ENCODE data around the gene SLC25A48.

The SLC25A48 gene

DNA sequence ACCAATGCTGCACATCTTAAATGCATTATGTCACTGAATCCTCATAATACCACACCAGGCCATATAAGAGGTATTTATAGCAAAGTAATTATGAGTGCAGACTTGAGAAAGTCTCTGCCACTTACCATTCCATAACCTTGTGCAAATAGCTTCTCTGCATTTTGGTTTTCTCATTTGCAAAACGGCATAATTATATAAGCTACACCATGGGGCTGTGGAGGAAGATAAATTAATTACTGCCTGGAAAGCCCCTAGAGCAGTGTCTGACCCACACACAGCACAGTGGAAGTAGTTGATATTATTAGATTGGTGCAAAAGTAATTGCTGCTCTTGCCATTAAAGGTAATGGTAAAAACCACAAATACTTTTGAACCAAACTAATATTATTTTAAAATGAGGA, 70.7 kb downstream of the SLC25A48 start:
- in situ Hi-C loops (cut with HindIII; ENCODE audit: low sequenced_read_pairs) = no loop called here
- no peak overlapping the region for H3K4me3 ChIP-seq (ENCODE audit: low read depth, low read length)
- no peak for DNase-seq (ENCODE audit: low read depth, low spot score)

DNA sequence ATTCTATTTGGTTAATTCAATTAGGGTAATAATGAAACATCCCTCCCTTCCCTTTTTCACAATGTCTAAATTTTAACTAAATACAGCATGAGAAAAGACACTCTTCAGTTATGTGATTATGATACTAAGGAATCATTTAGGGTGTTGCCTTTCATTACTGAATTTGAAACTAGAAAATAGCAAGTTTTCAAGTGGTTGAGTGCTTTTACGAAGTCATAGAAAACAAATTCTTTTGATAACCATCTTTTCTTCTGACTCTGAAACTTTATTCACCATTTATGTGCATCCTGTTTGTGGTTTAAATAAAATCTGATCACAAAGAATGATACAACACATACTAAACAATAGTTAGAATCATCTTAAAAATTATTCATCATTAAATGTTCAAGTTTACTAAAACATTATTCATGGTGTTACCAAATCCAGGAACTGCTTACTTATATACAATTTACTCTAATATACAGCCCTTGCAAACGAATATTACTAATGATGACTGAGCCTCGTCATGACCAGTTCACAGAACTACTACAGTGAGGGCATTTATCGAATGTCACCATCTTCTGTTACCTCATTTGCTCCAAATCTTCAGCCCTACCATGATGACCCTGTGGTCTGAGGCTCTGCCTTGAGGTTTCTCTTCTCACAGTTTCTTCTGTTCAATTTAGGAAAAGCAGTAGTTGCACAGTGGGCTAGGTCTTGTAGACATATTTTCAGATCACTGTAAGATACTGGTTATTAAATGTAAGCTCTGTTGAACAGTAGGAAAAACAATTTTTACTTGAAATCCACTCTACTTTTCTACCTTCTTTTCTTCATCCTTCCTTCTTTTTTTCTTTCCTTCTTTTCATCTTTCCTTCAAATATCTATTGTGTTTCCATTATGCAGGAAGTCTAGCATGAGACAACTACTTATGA, 79.5 kb downstream of the SLC25A48 start:
- H3K4me3 ChIP-seq (ENCODE audit: low read depth, low read length) = no peak overlapping the region
- TF ChIP-seq, protein P1, sequence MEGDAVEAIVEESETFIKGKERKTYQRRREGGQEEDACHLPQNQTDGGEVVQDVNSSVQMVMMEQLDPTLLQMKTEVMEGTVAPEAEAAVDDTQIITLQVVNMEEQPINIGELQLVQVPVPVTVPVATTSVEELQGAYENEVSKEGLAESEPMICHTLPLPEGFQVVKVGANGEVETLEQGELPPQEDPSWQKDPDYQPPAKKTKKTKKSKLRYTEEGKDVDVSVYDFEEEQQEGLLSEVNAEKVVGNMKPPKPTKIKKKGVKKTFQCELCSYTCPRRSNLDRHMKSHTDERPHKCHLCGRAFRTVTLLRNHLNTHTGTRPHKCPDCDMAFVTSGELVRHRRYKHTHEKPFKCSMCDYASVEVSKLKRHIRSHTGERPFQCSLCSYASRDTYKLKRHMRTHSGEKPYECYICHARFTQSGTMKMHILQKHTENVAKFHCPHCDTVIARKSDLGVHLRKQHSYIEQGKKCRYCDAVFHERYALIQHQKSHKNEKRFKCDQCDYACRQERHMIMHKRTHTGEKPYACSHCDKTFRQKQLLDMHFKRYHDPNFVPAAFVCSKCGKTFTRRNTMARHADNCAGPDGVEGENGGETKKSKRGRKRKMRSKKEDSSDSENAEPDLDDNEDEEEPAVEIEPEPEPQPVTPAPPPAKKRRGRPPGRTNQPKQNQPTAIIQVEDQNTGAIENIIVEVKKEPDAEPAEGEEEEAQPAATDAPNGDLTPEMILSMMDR (IDR thresholded peaks at IDR 0.05; ENCODE audit: low read depth, low read length) = no peak
- no peak for DNase-seq (ENCODE audit: low read depth, low spot score)
- in situ Hi-C loops (cut with HindIII; ENCODE audit: low sequenced_read_pairs) = no loop called here

More for the DNA sequence above, 70.7 kb downstream of the SLC25A48 start:
- TF ChIP-seq, protein P1 (IDR thresholded peaks at IDR 0.05; ENCODE audit: low read depth, low read length) = no peak

DNA sequence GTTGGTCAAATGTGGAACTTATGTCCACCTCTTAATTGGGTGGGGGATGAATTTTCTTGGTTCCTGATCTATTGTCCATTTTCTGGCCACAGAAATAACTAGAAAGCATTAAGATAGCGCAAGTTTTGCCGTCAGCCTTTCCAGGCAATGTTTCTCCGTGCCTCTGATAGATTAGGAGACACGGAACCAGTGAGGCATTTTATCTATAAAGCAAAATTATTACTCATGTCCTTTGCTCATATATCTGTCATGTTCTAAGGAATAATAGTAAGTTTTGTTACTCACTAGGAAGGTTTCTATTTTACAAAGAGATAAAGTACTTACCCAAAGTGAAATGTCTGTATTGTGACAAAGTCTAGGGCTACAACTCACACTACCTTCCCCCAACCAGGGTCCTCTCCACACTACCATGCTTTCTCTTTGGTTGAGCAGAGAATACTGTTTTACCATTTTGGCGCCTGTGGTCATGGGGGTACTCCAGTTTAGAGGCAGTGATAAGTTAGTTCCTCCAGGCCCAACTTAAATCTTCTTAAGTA, 81.1 kb downstream of the SLC25A48 start:
- no peak for DNase-seq (ENCODE audit: low read depth, low spot score)
- no peak overlapping the region for H3K4me3 ChIP-seq (ENCODE audit: low read depth, low read length)
- in situ Hi-C loops (cut with HindIII; ENCODE audit: low sequenced_read_pairs) = no loop called here
- TF ChIP-seq, protein P1 (IDR thresholded peaks at IDR 0.05; ENCODE audit: low read depth, low read length) = no peak

DNA sequence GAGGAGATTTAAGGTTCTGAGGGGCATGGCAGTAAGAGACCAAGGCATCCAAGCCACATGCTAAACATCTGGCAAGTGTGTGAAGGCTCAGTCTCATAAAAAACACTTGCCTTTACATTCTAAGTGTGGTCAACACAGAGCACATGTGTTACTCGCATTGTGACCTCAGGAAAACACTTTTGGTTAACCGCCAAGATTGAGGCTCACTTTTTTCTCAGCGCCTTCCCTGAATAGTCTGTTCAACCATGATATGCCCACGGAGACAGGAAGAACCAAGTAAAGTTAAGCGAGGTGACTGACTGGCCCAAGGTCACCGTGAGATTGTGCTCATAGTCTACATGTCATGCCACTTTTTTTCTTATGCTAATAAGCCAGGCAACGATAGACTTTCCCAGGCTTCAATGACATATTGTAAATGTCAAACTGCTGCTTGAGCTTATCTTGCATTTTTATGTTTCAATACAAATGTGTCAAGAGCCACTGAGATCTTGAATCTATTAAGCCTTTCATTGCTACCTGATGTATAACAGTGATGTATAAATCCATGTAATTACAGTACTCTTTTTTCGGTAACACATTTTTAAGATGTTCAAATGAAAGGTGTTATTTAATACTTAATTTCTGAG, 82.3 kb downstream of the SLC25A48 start:
- TF ChIP-seq, protein P1 (IDR thresholded peaks at IDR 0.05; ENCODE audit: low read depth, low read length) = no peak
- no peak for DNase-seq (ENCODE audit: low read depth, low spot score)
- no peak overlapping the region for H3K4me3 ChIP-seq (ENCODE audit: low read depth, low read length)
- in situ Hi-C loops (cut with HindIII; ENCODE audit: low sequenced_read_pairs) = no loop called here

DNA sequence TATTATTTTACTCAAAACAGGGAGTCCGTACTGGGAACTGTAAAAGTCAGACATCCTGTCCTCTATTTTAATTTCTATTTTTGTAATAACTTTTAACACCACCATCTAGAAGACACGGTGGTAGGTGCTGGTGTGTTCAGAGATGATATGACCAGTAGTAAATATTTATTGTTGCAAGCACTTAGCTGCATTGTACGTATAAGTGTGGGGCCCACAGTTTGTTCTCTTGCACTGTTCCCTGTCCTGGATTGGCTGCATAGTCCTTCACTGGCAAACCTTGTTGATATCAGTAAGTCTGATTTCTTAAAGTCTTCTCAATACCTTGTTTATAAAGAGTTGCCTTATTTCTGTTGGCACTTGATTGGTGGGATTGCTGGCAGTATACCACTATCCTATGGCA, 85.7 kb downstream of the SLC25A48 start:
- in situ Hi-C loops (cut with HindIII; ENCODE audit: low sequenced_read_pairs) = no loop called here
- TF ChIP-seq, protein P1 (IDR thresholded peaks at IDR 0.05; ENCODE audit: low read depth, low read length) = no peak
- no peak overlapping the region for H3K4me3 ChIP-seq (ENCODE audit: low read depth, low read length)
- DNase-seq (ENCODE audit: low read depth, low spot score) = no peak

DNA sequence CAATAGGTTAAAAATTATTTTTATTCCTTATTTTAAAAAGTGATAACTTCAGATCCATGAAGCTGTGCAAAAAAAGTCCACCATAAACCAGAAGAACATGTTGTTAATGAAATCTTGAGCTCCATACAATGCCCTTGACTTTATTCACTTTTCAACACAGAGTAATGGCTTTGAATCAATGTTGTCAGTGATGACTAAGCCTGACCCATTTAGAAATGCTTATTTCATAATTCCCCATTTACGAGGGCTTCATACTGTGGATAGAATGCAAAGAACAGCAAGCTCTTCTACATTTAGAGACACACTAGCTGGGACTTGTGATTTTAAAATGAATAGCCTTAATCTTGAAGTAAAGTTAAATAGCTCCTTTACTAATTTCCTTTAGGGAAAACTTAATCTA, 86.9 kb downstream of the SLC25A48 start:
- no peak overlapping the region for H3K4me3 ChIP-seq (ENCODE audit: low read depth, low read length)
- no peak for DNase-seq (ENCODE audit: low read depth, low spot score)
- in situ Hi-C loops (cut with HindIII; ENCODE audit: low sequenced_read_pairs) = no loop called here
- TF ChIP-seq, protein P1 (IDR thresholded peaks at IDR 0.05; ENCODE audit: low read depth, low read length) = no peak
